ENCODE data around the gene ZNRF4.
"Not testable (repeated sequence)": the region's sequence is repeated elsewhere in the genome, so short reads cannot be mapped to it uniquely, and the experiment has no call there.

ZNRF4 gene

DNA sequence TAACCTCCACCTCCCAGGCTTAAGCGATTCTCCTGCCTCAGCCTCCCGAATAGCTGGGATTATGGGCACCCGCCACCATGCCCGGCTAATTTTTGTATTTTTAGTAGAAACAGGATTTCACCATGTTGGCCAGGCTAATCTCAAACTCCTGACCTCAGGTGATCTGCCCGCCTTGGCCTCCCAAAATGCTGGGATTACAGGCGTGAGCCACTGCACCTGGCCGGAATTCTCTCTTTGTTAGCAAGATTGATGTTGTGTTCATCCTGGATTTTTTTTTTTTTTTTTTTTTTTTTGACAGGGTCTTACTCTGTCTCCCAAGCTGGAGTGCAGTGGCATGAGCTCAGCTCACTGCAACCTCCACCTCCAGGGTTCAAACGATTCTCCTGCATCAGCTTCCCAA is 16.5 kb upstream of the ZNRF4 start:
- in situ Hi-C loops (cut with MboI; ENCODE audit: low pct_unique_long_range_greater_than_20kb, low sequenced_read_pairs); DNase-seq: not testable (repeated sequence)

DNA sequence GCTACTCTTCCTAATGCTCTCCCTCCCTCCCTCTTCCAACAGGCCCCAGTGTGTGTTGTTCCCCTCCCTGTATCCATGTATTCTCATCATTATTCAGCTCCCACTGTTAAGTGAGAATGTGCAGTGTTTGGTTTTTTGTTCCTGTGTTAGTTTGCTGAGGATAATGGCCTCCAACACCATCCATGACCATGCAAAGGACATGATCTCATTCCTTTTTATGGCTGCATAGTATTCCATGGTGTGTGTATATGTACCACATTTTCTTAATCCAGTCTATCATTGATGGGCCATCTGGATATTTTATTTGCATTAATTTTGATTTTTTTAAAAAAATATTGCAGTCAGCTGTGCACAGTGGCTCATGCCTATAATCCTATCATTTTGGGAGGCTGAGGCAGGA is 15.8 kb upstream of the ZNRF4 start:
- no peak for DNase-seq
- in situ Hi-C loops (cut with MboI; ENCODE audit: low pct_unique_long_range_greater_than_20kb, low sequenced_read_pairs): no loop called here

DNA sequence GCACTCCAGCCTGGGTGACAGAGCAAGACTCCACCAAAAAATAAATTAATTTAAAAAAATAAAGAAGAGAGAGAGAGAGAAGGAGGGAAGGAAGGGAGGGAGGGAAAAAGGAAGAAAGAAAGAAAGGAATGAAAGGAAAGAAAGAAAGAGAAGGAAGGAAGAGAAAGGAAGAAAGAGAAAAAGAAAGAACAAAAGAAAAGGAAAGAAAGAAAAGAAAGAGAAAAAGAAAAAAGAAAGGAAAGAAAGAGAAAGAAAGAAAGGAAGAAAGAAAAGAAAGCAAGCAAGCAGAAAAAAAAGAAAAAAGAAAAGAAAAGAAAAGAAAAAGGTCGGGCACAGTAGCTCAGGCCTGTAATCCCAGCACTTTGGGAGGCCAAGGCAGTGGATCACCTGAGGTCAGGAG is 14.9 kb upstream of the ZNRF4 start:
- in situ Hi-C loops (cut with MboI; ENCODE audit: low pct_unique_long_range_greater_than_20kb, low sequenced_read_pairs): no loop called here
- no peak for DNase-seq

DNA sequence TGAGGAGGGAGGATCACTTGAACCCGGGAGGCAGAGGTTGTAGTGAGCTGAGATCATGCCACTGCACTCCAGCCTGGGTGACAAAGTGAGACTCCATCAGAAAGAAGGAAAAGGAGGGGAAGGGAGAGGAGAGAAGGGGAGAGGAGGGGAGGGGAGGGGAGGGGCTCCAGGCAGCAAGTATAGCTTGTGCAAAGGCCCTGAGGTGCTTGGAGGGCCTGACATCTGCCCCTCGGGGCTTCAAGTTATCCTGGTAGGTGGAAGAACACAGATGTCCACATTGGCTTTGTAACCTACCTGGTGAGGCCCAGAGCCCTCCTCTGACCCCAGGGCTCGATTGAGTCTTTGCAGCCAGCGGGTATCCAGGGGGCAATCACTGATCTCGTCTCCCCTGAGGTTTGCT is 11.5 kb upstream of the ZNRF4 start:
- in situ Hi-C loops (cut with MboI; ENCODE audit: low pct_unique_long_range_greater_than_20kb, low sequenced_read_pairs): no loop called here

DNA sequence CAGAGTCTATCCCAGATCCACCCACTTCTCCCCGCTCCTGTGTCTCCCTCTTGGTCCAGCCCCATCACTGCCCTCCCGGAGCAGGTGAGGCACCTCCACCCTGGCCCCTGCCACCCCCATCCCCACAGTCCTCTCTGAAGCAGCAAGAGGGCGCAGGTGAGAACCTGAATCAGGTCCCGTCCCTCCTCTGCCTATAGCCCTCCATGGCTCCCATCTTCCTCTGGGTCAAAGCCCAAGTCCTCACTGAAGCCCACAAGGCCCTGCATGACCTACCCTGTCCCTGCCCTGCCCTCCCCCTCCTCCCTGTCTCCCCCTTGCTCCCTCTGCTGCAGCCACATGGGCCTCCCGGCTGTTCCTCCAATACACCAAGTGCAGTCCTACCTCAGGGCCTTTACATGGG is 10.8 kb upstream of the ZNRF4 start:
- in situ Hi-C loops (cut with MboI; ENCODE audit: low pct_unique_long_range_greater_than_20kb, low sequenced_read_pairs): no loop called here
- no peak for DNase-seq

More for the DNA sequence above, 11.5 kb upstream of the ZNRF4 start:
- DNase-seq: no peak

DNA sequence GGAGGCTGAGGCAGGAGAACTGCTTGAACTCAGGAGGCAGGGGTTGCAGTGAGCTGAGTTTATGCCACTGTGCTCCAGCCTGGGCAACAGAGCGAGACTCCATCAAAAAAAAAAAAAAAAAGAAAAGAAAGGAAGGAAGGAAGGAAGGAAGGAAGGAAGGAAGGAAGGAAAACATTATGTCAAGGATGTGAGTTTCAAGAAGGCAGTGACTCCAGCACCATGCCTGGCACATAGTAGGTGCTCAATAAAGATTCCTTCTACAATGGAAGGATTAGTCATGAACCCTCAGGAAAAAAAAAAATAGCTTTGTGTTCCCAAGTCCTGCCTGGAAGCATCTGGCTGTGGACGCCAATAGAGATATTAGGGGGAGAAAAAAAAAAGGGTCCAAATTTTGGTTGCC is 10.1 kb upstream of the ZNRF4 start:
- in situ Hi-C loops (cut with MboI; ENCODE audit: low pct_unique_long_range_greater_than_20kb, low sequenced_read_pairs): no loop called here
- DNase-seq: no peak

DNA sequence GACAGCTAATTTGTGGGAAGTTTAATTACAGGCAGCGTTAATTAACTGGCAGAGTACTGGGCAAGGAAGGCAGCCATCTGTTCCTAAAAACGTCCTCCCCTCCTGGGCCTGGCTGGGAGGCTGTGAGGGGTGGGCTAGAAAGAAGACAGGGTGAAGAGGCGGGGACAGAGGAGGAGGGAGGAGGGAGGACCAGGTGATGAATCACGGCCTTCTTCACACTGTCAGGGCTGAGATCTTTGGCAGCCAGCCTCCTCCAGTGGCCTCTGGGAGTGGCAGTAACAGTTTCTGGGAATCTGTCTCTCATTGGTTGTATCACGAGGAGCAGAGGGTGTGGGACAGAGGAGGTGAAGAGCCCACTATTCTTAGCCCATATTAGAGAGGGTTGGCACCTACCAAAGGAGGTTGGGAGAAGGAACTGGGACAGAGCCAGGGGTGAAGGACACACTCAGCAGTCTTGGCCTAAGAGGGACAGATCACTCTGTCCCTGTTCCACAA is 9.6 kb upstream of the ZNRF4 start:
- in situ Hi-C loops (cut with MboI; ENCODE audit: low pct_unique_long_range_greater_than_20kb, low sequenced_read_pairs): no loop called here
- DNase-seq: no peak

DNA sequence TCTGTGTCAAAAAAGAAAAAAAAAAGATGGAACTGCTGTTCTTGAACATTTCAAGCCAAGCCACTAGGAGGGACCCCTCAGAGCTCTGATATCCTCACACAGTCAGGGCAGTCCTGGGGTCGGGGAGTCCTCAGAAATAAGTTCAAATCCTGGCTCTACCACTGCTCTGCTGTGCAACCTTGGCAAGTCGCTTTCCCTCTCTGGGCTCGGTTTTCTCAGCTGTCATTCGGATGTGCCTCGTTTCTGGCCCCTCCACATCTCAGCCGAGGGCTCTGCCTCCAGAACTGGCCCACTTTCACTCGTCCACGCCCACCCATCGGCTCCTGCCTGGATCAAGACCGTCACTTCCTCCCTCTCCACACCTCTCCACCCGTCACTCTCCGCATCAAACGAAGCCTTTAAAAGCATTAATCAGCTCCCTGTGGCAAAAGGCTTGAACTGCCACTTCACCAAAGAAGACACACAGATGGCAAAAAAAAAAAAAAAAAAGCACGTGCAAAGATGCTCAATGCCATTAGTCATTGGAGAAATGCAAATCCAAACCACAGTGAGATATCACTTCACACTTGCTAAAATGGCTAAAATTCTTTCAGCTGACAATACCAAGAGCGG is 7.4 kb upstream of the ZNRF4 start:
- in situ Hi-C loops (cut with MboI; ENCODE audit: low pct_unique_long_range_greater_than_20kb, low sequenced_read_pairs): no loop called here
- no peak for DNase-seq

DNA sequence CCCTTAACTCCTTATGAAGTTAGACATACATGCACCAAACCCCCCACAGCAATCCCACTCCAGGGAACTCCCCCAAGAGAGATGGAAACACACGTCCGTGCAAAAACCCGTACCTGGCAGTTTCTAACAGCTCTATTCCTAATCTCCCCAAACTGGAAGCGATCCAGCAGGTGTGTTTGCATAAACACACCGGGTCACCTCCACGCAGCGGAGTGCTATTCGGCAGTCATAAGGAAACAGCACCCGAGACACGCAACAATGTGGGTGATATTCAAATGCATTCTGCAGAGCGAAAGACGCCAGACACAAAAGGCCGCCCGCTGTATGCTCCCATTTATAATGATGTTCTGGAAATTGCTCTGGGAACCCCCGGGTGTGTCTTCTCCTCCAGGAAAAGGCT is 6.8 kb upstream of the ZNRF4 start:
- in situ Hi-C loops (cut with MboI; ENCODE audit: low pct_unique_long_range_greater_than_20kb, low sequenced_read_pairs): no loop called here
- DNase-seq: no peak

DNA sequence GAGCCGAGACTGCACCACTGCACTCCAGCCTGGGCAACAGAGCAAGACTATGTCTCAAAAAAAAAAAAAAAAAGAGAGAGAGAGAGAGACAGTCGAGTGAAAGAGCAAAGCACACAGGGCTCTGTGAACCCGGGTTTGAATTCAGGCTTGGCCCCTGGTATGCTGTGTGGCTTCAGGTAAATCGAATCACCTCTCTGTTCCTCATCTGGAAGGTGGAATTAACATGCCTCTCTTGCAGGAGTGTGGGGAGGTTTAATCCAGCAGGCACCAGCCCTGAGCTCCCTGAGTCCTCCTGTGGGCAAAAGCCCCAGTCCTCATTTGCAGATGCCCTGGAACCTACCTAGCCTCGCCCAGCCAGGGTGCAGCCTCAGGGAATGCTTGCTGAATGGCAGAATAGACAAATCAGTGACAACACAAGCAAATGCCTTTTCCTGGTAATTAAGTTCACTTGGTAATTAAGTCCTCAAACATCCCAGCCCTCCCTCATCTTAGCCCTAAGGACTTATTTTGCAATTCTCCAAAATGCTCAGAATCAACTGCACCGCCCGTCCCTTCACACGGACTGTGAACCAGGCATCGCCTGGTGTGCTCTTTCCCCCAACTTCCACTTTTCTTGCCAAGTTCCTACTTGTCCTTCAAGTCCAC is 4.6 kb upstream of the ZNRF4 start:
- no peak for DNase-seq
- in situ Hi-C loops (cut with MboI; ENCODE audit: low pct_unique_long_range_greater_than_20kb, low sequenced_read_pairs): no loop called here

DNA sequence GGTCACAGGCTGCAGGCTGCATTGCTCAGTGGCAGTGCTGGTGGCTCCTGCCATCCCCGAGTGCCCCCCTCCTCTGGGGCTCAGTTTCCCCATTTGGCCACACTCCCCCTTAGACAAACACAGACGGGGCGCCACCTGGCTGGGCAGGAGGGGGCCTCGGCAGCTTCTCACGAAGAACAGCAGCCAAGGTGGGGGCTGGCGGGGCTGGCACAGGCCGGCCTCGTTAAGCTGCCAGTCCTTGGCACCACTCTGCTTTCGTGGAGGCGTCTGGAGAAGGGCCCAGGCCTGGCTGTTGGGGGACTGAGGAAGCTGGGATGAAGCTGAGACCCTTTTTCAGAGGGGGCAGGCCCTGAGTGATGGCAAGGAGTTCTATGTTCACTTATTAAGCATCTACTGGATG is 3.7 kb upstream of the ZNRF4 start:
- DNase-seq: no peak
- in situ Hi-C loops (cut with MboI; ENCODE audit: low pct_unique_long_range_greater_than_20kb, low sequenced_read_pairs): no loop called here

DNA sequence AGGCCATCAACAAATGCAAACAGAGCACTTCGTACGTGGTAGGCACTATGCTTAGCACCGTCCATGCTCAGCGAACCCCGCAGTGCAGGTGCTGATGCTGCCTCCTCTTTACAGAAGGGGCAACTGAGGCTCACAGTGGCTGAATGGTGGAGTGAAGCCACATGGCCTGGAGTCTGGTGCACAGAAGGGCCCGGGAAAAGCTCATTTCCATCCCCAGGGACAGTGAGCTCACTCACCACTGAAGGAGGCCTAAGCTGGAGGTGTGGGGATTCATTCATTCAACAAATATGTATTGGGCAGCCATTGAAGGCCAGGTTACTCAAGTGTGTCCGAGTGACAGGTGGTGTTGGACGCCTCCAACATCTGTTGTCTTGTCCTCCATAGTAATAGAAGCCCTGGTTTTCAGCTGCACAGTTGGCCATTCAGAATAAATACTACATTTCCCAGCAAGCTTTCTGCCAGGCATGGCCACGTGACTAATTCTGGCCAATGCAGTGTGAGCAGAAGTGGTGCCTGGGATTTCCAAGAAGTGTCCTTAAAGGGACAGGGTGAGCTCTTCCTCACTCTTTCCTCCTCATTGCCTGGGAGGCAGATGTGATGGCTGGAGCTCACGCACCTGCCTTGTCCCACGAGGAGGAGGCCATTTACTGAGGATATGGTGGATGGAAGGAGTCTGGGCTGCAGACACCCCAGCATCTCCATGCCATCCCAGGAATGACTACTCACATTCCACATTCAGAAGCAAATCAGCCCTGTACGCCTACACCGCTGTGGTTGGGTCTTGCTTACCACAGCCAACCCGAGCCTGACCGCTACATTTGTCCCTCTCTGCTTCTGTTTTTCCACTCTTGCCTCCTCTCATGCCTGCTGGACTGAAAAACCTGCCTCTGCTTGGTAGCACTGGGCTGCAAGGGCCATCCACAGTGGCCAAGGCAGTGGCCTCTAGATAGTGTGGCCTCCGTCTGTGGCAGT is 2.3 kb upstream of the ZNRF4 start:
- in situ Hi-C loops (cut with MboI; ENCODE audit: low pct_unique_long_range_greater_than_20kb, low sequenced_read_pairs): no loop called here
- DNase-seq: peak; percentile 15

DNA sequence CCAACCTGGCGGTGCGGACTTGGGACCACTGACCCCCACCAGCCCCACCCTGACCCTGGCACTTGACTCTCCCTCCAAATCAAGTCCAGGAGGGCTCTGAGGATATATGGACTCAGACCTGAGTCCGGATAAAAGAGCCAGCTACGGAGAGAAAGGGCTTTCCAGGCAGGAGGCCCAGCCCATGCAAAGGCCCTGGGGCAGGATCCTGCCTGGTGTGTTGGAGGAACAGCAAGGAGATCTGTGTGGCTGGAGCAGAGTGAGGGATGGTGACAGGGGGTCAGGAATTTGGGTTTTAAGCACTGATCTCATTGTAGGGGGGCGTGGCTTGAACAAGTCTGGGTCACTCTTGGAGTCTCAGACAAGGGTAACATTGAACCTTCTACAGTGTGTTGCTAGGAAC is 474 bp upstream of the ZNRF4 start:
- no peak for DNase-seq
- in situ Hi-C loops (cut with MboI; ENCODE audit: low pct_unique_long_range_greater_than_20kb, low sequenced_read_pairs): no loop called here

DNA sequence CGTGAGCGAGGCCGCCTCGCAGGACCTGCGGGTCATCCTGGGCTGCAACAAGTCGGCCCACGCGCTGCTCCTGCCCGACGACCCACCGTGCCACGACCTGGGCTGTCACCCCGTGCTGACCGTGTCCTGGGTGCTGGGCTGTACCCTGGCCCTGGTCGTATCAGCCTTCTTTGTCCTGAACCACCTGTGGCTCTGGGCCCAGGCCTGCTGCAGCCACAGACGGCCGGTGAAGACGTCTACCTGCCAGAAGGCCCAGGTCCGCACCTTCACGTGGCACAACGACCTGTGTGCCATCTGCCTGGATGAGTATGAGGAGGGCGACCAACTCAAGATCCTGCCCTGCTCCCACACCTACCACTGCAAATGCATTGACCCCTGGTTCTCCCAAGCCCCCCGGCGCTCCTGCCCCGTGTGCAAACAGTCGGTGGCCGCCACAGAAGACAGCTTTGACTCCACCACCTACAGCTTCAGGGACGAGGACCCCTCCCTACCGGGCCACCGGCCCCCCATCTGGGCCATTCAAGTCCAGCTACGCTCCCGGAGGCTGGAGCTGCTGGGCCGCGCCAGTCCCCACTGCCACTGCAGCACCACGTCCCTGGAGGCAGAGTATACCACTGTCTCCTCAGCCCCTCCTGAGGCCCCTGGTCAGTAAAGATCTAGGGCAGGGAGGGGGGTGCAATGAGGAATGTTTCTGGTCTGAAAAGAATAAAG is 1.1 kb downstream of the ZNRF4 start:
- DNase-seq: no peak
- in situ Hi-C loops (cut with MboI; ENCODE audit: low pct_unique_long_range_greater_than_20kb, low sequenced_read_pairs): no loop called here

DNA sequence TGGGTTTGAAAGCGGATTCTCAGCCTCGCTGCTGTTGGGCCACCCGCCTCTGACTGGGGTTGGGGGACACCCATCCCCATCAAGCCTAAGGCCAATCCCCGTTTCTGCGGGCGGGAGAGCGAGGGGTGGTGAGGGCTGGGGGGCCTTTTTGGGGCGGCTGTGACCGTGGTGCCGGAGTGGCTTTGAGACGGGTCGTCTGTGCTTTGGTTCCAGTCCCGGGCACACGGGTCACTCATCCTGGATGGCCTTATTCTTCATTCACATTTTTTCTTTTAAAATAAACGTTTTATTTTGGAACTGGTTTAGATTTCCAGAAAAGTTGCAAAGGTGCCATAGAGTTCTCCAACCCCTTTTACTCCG is 1.6 kb downstream of the ZNRF4 start:
- in situ Hi-C loops (cut with MboI; ENCODE audit: low pct_unique_long_range_greater_than_20kb, low sequenced_read_pairs): no loop called here
- no peak for DNase-seq

DNA sequence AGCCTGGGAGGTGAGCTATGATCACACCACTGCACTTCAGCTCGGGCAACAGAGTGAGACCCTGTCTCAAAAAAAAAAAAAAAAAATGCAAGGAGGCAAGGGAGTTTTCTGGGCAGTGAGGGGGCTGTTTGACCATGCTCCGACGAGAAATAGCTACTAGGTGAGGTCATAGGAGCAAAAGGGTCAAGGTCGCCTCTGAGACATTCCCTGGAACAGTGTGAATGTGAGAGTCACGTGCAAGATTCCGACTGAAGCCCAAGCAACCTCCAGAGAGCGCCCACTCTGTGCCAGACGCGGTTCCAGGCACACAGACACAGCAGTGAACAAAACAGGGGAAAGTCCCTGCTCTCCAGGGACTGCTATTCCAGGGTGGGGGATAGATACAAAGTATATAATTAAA is 2.5 kb downstream of the ZNRF4 start:
- no peak for DNase-seq
- in situ Hi-C loops (cut with MboI; ENCODE audit: low pct_unique_long_range_greater_than_20kb, low sequenced_read_pairs): no loop called here

DNA sequence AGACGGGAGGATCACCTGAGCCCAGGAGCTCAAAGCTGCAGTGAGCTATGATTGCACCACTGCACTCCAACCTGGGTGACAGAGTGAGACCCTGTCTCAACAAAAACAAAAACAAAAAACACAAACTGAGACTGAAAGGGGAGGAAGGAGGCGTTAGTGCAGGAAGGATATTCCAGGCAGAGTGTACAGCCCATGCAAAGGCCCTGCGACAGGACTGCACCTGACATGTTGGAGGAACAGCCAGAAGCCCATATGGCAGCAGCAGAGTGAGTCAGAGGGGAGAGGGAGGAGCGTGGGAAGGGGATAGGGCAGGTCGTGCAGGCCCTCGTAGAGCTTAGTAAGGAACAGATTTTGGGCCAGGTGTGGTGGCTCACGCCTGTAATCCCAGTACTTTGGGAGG is 3.2 kb downstream of the ZNRF4 start:
- no peak for DNase-seq
- in situ Hi-C loops (cut with MboI; ENCODE audit: low pct_unique_long_range_greater_than_20kb, low sequenced_read_pairs): no loop called here

DNA sequence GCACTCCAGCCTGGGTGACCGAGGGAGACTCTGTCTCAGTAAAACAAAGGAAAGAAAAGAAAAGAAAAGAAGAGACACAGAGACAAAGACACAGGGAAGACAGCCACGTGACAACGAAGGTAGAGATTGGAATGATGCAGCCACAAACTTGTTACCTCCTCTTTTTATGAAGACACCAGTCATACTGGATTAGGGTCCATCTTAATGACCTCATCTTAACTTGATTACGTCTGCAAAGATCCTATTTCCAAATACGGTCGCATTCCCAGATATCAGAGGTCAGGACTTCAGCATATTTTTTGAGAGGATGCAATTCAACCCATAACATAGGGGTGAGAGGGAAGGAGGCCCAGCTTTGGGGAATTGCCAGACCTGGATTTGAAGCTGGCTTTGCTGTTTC is 4.1 kb downstream of the ZNRF4 start:
- in situ Hi-C loops (cut with MboI; ENCODE audit: low pct_unique_long_range_greater_than_20kb, low sequenced_read_pairs): no loop called here
- DNase-seq: no peak

DNA sequence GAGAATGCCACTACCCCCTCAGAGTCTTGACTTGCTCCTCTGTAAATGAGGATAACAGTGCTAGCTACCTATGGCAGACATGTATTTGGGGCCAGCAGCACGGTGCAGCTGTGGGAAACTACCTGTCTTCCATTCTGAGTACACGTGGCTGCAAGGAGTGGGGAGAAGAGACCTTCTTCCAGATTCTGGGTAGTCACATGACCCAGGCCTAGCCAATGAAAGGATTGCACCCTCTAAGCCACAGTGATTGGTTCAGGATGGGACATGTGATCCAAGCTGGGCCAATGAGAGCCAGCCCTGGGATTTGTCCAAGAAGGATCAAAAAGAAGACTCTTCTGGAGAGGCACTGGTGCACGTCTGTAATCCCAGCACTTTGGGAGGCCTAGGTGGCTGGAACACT is 5.5 kb downstream of the ZNRF4 start:
- DNase-seq: no peak
- in situ Hi-C loops (cut with MboI; ENCODE audit: low pct_unique_long_range_greater_than_20kb, low sequenced_read_pairs): no loop called here

DNA sequence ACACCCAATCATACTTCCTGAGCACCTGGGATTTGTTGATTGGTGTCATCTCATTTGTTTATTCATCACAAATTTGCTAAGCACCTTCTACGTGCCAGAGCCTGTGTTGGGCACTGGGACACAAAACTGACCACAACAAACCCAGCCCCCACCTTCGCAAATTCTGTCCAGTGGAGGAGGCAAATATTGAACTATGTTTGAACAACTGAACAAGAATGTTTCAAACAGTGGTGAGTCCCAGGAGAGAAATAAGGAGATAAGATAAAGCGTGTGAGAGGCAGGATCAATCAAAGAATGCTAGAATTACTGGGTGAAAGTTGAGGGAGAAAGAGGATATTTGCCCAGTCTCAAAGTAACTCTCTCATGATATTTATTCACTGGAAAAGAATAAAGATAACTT is 8.7 kb downstream of the ZNRF4 start:
- in situ Hi-C loops (cut with MboI; ENCODE audit: low pct_unique_long_range_greater_than_20kb, low sequenced_read_pairs): no loop called here
- DNase-seq: no peak

Data from KBM-7 (cell line).